Testis (tissue), 2 donors: ENCODE measurements around the gene GCNT4.

Experiments
- CTCF ChIP-seq, 3 experiments: fragments of 450-650 bp in 2 of 3; fragments of 200-600 bp in 1 of 3; sonication (generic) in 1 of 3; IDR thresholded peaks; one replicate each; pipeline ENCODE4 v1.5.1; 2016 to 2019; ENCODE audit warnings: antibody characterized with exemption in 3 of 3, mild to moderate bottlenecking in 2 of 3, moderate library complexity in 1 of 3
- POLR2A ChIP-seq: fragments of 450-650 bp; IDR thresholded peaks from one replicate; pipeline ENCODE4 v1.6.1; 2017; ENCODE audit warnings: antibody characterized with exemption, mild to moderate bottlenecking, moderate library complexity

DNA sequence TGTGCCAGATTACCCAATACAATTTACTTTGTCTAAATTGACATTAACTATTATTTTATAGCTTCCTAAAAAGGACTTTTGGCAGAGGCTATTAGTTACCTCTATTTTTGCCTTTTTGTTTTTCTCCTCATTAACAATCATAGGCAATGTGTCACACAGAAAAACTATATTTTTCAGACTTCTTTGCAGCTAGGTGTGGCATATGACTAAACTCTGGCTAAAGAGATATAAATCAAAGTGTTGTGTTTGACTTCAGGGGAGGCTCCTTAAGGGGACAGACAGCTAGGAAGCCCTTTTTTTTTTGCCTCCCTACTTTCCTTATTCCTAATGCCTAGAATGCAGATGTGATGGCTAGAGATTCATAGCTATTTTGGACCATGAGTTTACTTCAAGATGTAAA is 19.7 kb upstream of the GCNT4 start:
- TF ChIP-seq CTCF (IDR thresholded peaks at IDR 0.05) = no peak
- no peak for TF ChIP-seq POLR2A
